Ectodermal cell (in vitro differentiated cells): ENCODE results near the gene TCF23.

Experiments
- H3K27ac ChIP-seq: 2 replicates; pipeline ENCODE4 v1.7.0; 2013; ENCODE audit warnings: mild to moderate bottlenecking, low read depth, low read length; ENCODE audit not compliant: insufficient read depth, poor library complexity, severe bottlenecking
- H3K27me3 ChIP-seq: 2 replicates; pipeline ENCODE4 v1.7.0; 2013; ENCODE audit warnings: mild to moderate bottlenecking, low read length; ENCODE audit not compliant: insufficient read depth, control insufficient read depth, poor library complexity, severe bottlenecking
- H3K36me3 ChIP-seq: one replicate; pipeline ENCODE4 v1.7.0; 2013; ENCODE audit warnings: low read length; ENCODE audit not compliant: control insufficient read depth, insufficient read depth
- H3K4me1 ChIP-seq: one replicate; pipeline ENCODE4 v1.7.0; 2013; ENCODE audit warnings: low read length; ENCODE audit not compliant: control insufficient read depth, insufficient read depth
- H3K4me3 ChIP-seq: 2 replicates; pipeline ENCODE4 v1.7.0; 2013; ENCODE audit warnings: low read depth, low read length, control low read depth; ENCODE audit not compliant: insufficient read depth
- H3K9me3 ChIP-seq: 2 replicates; pipeline ENCODE4 v1.7.0; 2013; ENCODE audit warnings: mild to moderate bottlenecking, low read length, moderate library complexity; ENCODE audit not compliant: control insufficient read depth
- WGBS, 2 experiments: methylation state at CpG; one replicate each; pipeline ENCODE4 v1.1.7; 2013; ENCODE audit warnings: missing lambda C conversion rate in 2 of 2; 5-methylcytosine and 5-hydroxymethylcytosine counted together

Gene TCF23

DNA sequence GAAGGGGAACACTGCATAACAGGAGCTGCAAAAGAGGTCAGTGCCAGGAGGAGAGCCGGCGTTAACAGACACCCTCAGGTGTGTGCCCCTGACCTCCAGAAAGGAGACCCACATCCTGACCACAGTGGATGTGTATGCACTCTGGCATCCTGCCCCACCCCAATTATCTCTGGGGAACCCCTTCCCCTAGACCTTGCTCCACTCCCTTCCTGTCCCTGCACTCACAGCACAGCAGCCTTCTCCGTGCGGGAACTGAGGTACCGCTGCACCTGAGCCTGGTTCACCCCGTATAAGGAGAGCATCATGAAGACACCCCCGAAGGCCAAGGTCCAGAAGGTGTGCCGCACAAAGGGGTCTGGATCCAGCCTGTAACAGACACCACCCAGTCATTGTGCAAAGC is 55.8 kb downstream of the TCF23 start:
- WGBS, 2 experiments, result 95% methylated on average over 8 of the region's 8 CpGs

DNA sequence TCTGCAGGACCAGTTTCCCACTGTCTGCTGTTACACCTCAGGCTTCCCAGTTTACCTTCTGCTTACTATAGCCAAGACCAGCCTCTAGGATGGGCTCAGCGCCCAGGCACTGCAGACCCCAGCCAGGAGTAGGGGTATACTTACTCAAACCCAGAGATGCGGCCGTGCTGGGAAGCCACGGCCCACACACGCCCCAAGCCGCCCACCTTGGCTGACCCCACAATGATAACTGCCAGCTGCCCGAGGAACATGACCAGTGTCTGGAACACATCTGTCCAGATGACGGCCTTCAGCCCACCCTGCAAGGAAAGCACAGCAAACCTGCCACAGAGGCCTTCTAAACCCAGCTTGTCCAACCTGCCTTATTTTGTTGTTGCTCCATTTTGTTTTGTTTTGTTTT is 56.4 kb downstream of the TCF23 start:
- peaks cover 51% of the 10 kb centered on the region for H3K36me3 ChIP-seq
- peaks cover 5% of the 10 kb centered on the region for H3K4me1 ChIP-seq
- WGBS, 2 experiments, result 92 to 95% methylated on average over 8 of the region's 8 CpGs
- H3K9me3 ChIP-seq, result no peaks in the 10 kb centered on the region
- no peak overlapping the region for H3K27ac ChIP-seq
- no peaks in the 10 kb centered on the region for H3K27me3 ChIP-seq
- H3K4me3 ChIP-seq, result no peak overlapping the region

More for the DNA sequence above, 55.8 kb downstream of the TCF23 start:
- no peak overlapping the region for H3K27ac ChIP-seq
- no peaks in the 10 kb centered on the region for H3K9me3 ChIP-seq
- peaks cover 51% of the 10 kb centered on the region for H3K36me3 ChIP-seq
- H3K4me1 ChIP-seq, result peaks cover 5% of the 10 kb centered on the region
- H3K27me3 ChIP-seq, result no peaks in the 10 kb centered on the region
- H3K4me3 ChIP-seq, result no peak overlapping the region

DNA sequence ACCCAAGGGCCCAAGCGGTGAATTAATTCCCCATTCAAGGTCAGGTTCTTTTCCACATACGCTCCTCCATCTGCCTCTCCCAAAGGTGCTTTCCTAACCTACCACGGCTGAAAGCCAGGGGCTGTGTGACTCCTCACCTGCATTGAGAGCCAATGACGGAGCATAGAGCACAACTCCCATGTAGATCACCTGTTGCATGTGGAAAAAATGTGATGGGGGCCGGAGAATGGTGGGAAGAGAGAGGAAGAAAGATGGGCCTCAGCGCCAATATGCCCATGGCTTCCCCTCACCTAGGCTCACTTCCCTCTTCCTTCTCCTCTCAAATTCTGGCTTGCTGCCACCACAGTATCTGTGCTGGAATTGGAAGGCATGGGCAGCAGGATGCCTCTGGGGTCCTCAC is 57.5 kb downstream of the TCF23 start:
- Histone ChIP-seq H3K4me1 (peaks cover 5% of the 10 kb centered on the region), H3K36me3 (peaks cover 51% of the 10 kb centered on the region), H3K27me3 (no peaks in the 10 kb centered on the region), H3K27ac (no peak overlapping the region), H3K9me3 (no peaks in the 10 kb centered on the region), H3K4me3 (no peak overlapping the region)
- 95 to 97% methylated on average over 6 of the region's 6 CpGs for WGBS, 2 experiments
